SK-N-MC (cell line): Measurements from ENCODE around the gene VIPAS39.

Source experiments
- EZH2 ChIP-seq: fragments of 200-600 bp; sonication (generic); IDR thresholded peaks from one replicate; pipeline ENCODE4 v1.6.1; 2017; ENCODE audit warnings: antibody characterized with exemption
- FOXP2 ChIP-seq: optimal IDR thresholded peaks from 2 replicates; pipeline ENCODE3; 2011; ENCODE audit warnings: mild to moderate bottlenecking, moderate library complexity; ENCODE audit not compliant: insufficient read depth; ENCODE audit errors: extremely low read length, control extremely low read depth
- POLR2AphosphoS5 ChIP-seq: IDR thresholded peaks from 2 replicates; pipeline ENCODE4 v1.6.1; 2012; ENCODE audit warnings: mild to moderate bottlenecking, low read depth, low read length, borderline replicate concordance

- TF ChIP-seq POLR2AphosphoS5 (no peak), FOXP2 (no peak), EZH2 (no peak)
Observed at GRCh38 chr14:77503138-77503537, 45.7 kb upstream of the VIPAS39 start.
